K562 (cell line): ENCODE results near the gene SNCB. TPM values are rescaled to one million over a fixed set of nuclear protein-coding genes. Genes with fewer than 3 reads are reported as not detected.

ENCODE experiments used
- ATAC-seq: fragments of 200-7000 bp; cut with Tn5 transposase; 3 replicates; pipeline ENCODE4 v1.9.1; 2020; ENCODE audit warnings: moderate library complexity
- BruUV-seq: library from RNA; stranded (reverse); fragments of 400-500 nt; replicated peaks from 2 replicates; lab custom pipeline; 2021; lab: Mats Ljungman, UMichigan
- CTCF ChIA-PET: fragments of 300-600 bp; formaldehyde crosslinking; extraction: SDS; loops from one replicate; lab custom pipeline; 2021; ENCODE audit warnings: low intra/inter-chr PET ratio; lab: Yijun Ruan, JAX
- POLR2A ChIA-PET: fragments of 300-600, 350-650 bp; sonication (Branson Sonifier 250); formaldehyde crosslinking; extraction: SDS; loops from one replicate; lab custom pipeline; 2021; ENCODE audit warnings: antibody characterized with exemption, inconsistent platforms; lab: Yijun Ruan, JAX
- DNase-seq, 4 experiments: peaks; one replicate each; pipeline versions ENCODE4 v3.0.0 to v3.0.0-alpha.2; 2011 to 2018; ENCODE audit warnings: low spot score in 3 of 4, mixed read lengths in 3 of 4; ENCODE audit errors: extremely low read depth in 1 of 4
- FAIRE-seq: peaks from 2 replicates; lab custom pipeline; 2011; peaks lifted over from hg19 to GRCh38; lab: Jason Lieb, UNC
- H2AFZ ChIP-seq: 2 replicates; pipeline ENCODE4 v1.6.0; 2011; ENCODE audit warnings: low read depth, low read length, control low read depth, inconsistent platforms
- H3K27ac ChIP-seq: fragments of 200-600 bp; 3 replicates; pipeline ENCODE4 v1.8.0; 2011; ENCODE audit warnings: low read depth, mild to moderate bottlenecking, control low read depth, inconsistent platforms, low read length, moderate library complexity, mixed read lengths; ENCODE audit errors: extremely low read depth
- H3K27me3 ChIP-seq, 2 experiments: fragments of 300-600 bp in 1 of 2; 2 replicates in 1 of 2; 3 replicates in 1 of 2; pipeline versions ENCODE4 v1.6.0 to v1.8.0; 2011; ENCODE audit warnings: inconsistent platforms in 2 of 2, low read length in 2 of 2, mild to moderate bottlenecking in 1 of 2, mixed read lengths in 1 of 2, moderate library complexity in 1 of 2; ENCODE audit not compliant: control insufficient read depth in 2 of 2, insufficient read depth in 2 of 2
- H3K36me3 ChIP-seq: fragments of 300-600 bp; 3 replicates; pipeline ENCODE4 v1.8.0; 2011; ENCODE audit warnings: mild to moderate bottlenecking, low read length, inconsistent platforms; ENCODE audit not compliant: control insufficient read depth, insufficient read depth
- H3K4me1 ChIP-seq, 2 experiments: fragments of 200-600 bp in 1 of 2; replicated peaks in 1 of 2; 2 replicates in 1 of 2; 3 replicates in 1 of 2; pipeline versions ENCODE4 v1.5.1 to v1.8.0; 2011; ENCODE audit warnings: inconsistent platforms in 2 of 2, low read length in 2 of 2, mild to moderate bottlenecking in 1 of 2, mixed read lengths in 1 of 2, moderate library complexity in 1 of 2; ENCODE audit not compliant: control insufficient read depth in 2 of 2, insufficient read depth in 2 of 2
- H3K4me2 ChIP-seq: 2 replicates; pipeline ENCODE4 v1.6.1; 2011; ENCODE audit warnings: low read length, control low read depth, inconsistent platforms, mixed read lengths; ENCODE audit not compliant: insufficient read depth
- H3K4me3 ChIP-seq: fragments of 200-600 bp; sonication (generic), shearing (Covaris generic); 2 replicates; pipeline ENCODE4 v1.5.1; 2016; ENCODE audit warnings: control low read depth, inconsistent platforms
- H3K79me2 ChIP-seq: fragments of 200-600 bp; 3 replicates; pipeline ENCODE4 v1.8.0; 2011; ENCODE audit warnings: low read length, inconsistent platforms; ENCODE audit not compliant: control insufficient read depth, insufficient read depth
- H3K9ac ChIP-seq, 2 experiments: 2 replicates each; pipeline versions ENCODE4 v1.6.0 to v1.6.1; 2011; ENCODE audit warnings: low read depth in 2 of 2, low read length in 2 of 2, control low read depth in 1 of 2, inconsistent platforms in 1 of 2, mild to moderate bottlenecking in 1 of 2, mixed read lengths in 1 of 2; ENCODE audit not compliant: insufficient read depth in 1 of 2
- H3K9me1 ChIP-seq: one replicate; pipeline ENCODE4 v1.6.0; 2011; ENCODE audit warnings: inconsistent platforms, mild to moderate bottlenecking, low read length, moderate library complexity; ENCODE audit not compliant: control insufficient read depth, insufficient read depth
- H3K9me3 ChIP-seq: replicated peaks from 2 replicates; pipeline ENCODE4 v1.5.1; 2011; ENCODE audit warnings: low read depth, low read length, inconsistent platforms; ENCODE audit not compliant: control insufficient read depth, insufficient read depth
- H4K20me1 ChIP-seq: replicated peaks from 2 replicates; pipeline ENCODE4 v1.6.1; 2011; ENCODE audit warnings: low read length, inconsistent platforms, mixed read lengths; ENCODE audit not compliant: control insufficient read depth, insufficient read depth
- CTCFL ChIP-seq: IDR thresholded peaks from 2 replicates; pipeline ENCODE4 v1.6.1; 2011; ENCODE audit warnings: borderline replicate concordance, low read depth, mild to moderate bottlenecking, moderate library complexity, low read length; ENCODE audit not compliant: insufficient read depth, poor library complexity, severe bottlenecking
- E2F4 ChIP-seq: sonication (generic); formaldehyde crosslinking; IDR thresholded peaks from 2 replicates; pipeline ENCODE4 v1.8.0; 2022; ENCODE audit warnings: mild to moderate bottlenecking, low read depth, missing genetic modification reagents
- MEIS2 ChIP-seq: fragments of 450-650 bp; IDR thresholded peaks from 2 replicates; pipeline ENCODE4 v1.6.1; 2014; ENCODE audit warnings: mild to moderate bottlenecking; ENCODE audit not compliant: partially characterized antibody
- POLR2B ChIP-seq: fragments of 450-650 bp; IDR thresholded peaks from 2 replicates; pipeline ENCODE4 v1.6.1; 2018; ENCODE audit warnings: low read depth; ENCODE audit not compliant: partially characterized antibody
- SIN3B ChIP-seq: fragments of 450-650 bp; IDR thresholded peaks from 2 replicates; pipeline ENCODE4 v1.6.1; 2017; ENCODE audit warnings: low read depth, mild to moderate bottlenecking, moderate library complexity
- TCF7L2 ChIP-seq: fragments of 150-350 bp; IDR thresholded peaks from 2 replicates; pipeline ENCODE4 v1.6.1; 2016; ENCODE audit warnings: low read depth, mild to moderate bottlenecking, low read length, moderate library complexity
- ZKSCAN1 ChIP-seq: fragments of 150-350 bp; IDR thresholded peaks from 2 replicates; pipeline ENCODE4 v1.6.1; 2016; ENCODE audit warnings: low read depth, low read length
- WGBS: fragments of 100-300 bp; shearing (Covaris generic); methylation state at CpG from one replicate; pipeline ENCODE4 v1.1.6; 2016; ENCODE audit warnings: low coverage, mixed read lengths; ENCODE audit not compliant: insufficient coverage; ENCODE audit errors: missing lambda C conversion rate; 5-methylcytosine and 5-hydroxymethylcytosine counted together
- in situ Hi-C: fragments of 300-500 bp; cut with MboI; formaldehyde crosslinking; loops from 4 replicates; pipeline ENCODE4 v1.15.0; 2018; ENCODE audit warnings: inconsistent platforms, mixed read lengths
- intact Hi-C: fragments of 100-400 bp; cut with micrococcal nuclease; formaldehyde crosslinking; loops from 2 replicates; pipeline ENCODE4 v1.14.2; 2022
- polyA plus RNA-seq, 8 experiments: library from polyadenylated mRNA; depleted of rRNA in 4 of 8; stranded (reverse) in 5 of 8; unstranded in 3 of 8; fragments of >200 nt; fragmentation: Nextera tagmentation in 2 of 8; fragmentation: Illumina TruSeq in 1 of 8; extraction: Ambion mirVana in 2 of 8; extraction: Trizol in 1 of 8; gene quantifications; 2 replicates each; pipeline versions ENCODE4 v1.2.1 to v1.2.3, GENCODE V29; 2011 to 2014; ENCODE audit warnings: inconsistent platforms in 1 of 8, missing spikeins in 1 of 8
- total RNA-seq, 7 experiments: library from RNA; depleted of rRNA in 6 of 7; stranded (reverse); fragments of >200 nt in 6 of 7; fragmentation: Illumina TruSeq in 2 of 7; extraction: Trizol in 2 of 7; gene quantifications; 2 replicates each; pipeline versions ENCODE4 v1.2.1 to v1.2.3, GENCODE V29; 2011 to 2021; ENCODE audit warnings: low replicate concordance in 1 of 7

The SNCB gene
- total and polyA plus RNA-seq, 9 of the 15 experiments (the other 6 are each of a cell fraction or from before 2014, with no cell fraction given) = not detected

- Histone ChIP-seq H3K36me3 (peaks cover 10% of the 10 kb centered on the region; the same call in 1 of the 3 replicates), H3K9me1 (no peaks in the 10 kb centered on the region), H3K4me1 (peaks cover 0 to 16% of the 10 kb centered on the region in 2 experiments; a peak in 1 of 5 replicates), H3K27ac (no peak overlapping the region), H3K4me2 (no peak overlapping the region), H4K20me1 (no peaks in the 10 kb centered on the region; the same call in 1 of the 2 replicates), H3K9ac (no peak overlapping the region), H3K27me3 (no peaks in the 10 kb centered on the region; a peak in 1 of 5 replicates), H2AFZ (no peak overlapping the region), H3K4me3 (no peak overlapping the region), H3K9me3 (no peaks in the 10 kb centered on the region), H3K79me2 (no peaks in the 10 kb centered on the region)
- DNase-seq = no peak
- FAIRE-seq = no peak
- BruUV-seq = no TSS peak
- ChIA-PET POLR2A (no interaction called here), CTCF (no interaction called here)
- intact Hi-C loops (no loop called here), in situ Hi-C loops (loop anchor here (25.0 kb wide), 1 partner anchor 860 kb away; no protein-coding TSS in a partner anchor)
- no peak for TF ChIP-seq E2F4 (CRISPR knock-in tag)
- no peak for TF ChIP-seq CTCFL
- no peak for TF ChIP-seq ZKSCAN1
- no peak for TF ChIP-seq TCF7L2
- no peak for TF ChIP-seq SIN3B
- TF ChIP-seq MEIS2 = no peak
- TF ChIP-seq POLR2B = no peak
- WGBS = 96% methylated on average over 25 of the region's 98 CpGs
- no peak for ATAC-seq
These were observed 33.5 kb downstream of the SNCB start for GRCh38 chr5:176596689-176597416.
